ENCODE data around the gene PCDHGB5.
"Not testable (repeated sequence)": the region's sequence is repeated elsewhere in the genome, so short reads cannot be mapped to it uniquely, and the experiment has no call there.

PCDHGB5 gene

GRCh38 chr5:141412854-141413539, 15.2 kb downstream of the PCDHGB5 start, which contains the start of gene PCDHGA10:
TSS of gene PCDHGA10 (plus strand) at chr5:141412987. CDS start at chr5:141413176, 189 bp downstream.
- DNase-seq (ENCODE audit: low read depth): peak; percentile 74

GRCh38 chr5:141413540-141414069, 15.9 kb downstream of the PCDHGB5 start:
- no peak for DNase-seq (ENCODE audit: low read depth)

GRCh38 chr5:141414548-141415274, 17.0 kb downstream of the PCDHGB5 start:
- DNase-seq (ENCODE audit: low read depth): not testable (repeated sequence)

GRCh38 chr5:141415275-141415618, 17.5 kb downstream of the PCDHGB5 start:
- DNase-seq (ENCODE audit: low read depth): not testable (repeated sequence)

- DNase-seq (ENCODE audit: low read depth): peak; percentile 85
These were observed 19.9 kb downstream of the PCDHGB5 start, which contains the start of gene PCDHGB7 for GRCh38 chr5:141417494-141418172. TSS of gene PCDHGB7 (plus strand) at chr5:141417677. CDS start at chr5:141417860, 183 bp downstream.

DNA sequence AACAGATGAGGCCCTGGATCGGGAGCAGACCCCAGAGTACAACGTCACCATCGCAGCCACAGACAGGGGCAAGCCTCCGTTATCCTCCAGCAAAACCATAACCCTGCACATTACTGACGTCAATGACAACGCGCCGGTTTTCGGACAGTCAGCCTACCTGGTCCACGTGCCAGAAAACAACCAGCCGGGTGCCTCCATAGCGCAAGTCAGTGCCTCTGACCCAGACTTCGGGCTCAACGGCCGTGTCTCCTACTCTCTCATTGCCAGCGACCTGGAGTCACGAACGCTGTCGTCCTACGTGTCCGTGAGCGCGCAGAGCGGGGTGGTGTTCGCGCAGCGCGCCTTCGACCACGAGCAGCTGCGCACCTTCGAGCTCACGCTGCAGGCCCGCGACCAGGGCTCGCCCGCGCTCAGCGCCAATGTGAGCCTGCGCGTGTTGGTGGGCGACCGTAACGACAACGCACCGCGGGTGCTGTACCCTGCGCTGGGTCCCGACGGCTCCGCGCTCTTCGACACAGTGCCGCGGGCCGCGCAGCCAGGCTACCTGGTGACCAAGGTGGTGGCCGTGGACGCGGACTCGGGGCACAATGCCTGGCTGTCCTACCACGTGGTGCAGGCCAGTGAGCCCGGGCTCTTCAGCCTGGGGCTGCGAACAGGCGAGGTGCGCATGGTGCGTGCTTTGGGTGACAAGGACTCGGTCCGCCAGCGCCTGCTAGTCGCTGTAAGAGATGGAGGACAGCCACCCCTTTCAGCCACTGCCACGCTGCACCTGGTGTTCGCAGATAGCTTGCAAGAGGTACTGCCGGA, 21.5 kb downstream of the PCDHGB5 start:
- DNase-seq (ENCODE audit: low read depth): no peak

GRCh38 chr5:141420855-141421488, 23.2 kb downstream of the PCDHGB5 start, which contains the start of gene PCDHGA11:
TSS of gene PCDHGA11 (plus strand) at chr5:141421051. CDS start at chr5:141421228, 177 bp downstream.
- peak; percentile 68 for DNase-seq (ENCODE audit: low read depth)

- no peak for DNase-seq (ENCODE audit: low read depth)
These were observed 23.7 kb downstream of the PCDHGB5 start for GRCh38 chr5:141421489-141421855.

GRCh38 chr5:141422742-141423291, 25.1 kb downstream of the PCDHGB5 start:
- DNase-seq (ENCODE audit: low read depth): no peak

DNA sequence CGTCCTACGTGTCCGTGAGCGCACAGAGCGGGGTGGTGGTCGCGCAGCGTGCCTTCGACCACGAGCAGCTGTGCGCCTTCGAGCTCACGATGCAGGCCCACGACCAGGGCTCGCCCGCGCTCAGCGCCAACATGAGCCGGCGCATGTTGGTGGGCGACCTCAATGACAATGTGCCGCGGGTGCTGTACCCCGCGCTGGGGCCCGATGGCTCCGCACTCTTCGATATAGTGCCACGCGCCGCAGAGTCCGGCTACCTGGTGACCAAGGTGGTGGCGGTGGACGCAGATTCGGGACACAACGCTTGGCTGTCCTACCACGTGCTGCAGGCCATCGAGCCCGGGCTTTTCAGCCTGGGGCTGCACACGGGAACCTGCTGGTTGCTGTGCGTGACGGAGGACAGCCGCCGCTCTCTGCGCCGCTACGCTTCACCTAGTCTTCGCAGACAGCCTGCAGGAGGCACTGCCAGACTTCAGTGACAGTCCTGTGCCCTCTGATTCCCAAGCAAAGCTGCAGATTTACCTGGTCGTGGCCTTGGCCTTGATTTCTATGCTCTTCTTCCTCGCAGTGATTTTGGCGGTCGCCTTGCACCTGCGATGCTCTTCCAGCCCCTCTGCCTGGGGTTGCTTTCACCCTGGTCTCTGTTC, 30.2 kb downstream of the PCDHGB5 start:
- DNase-seq (ENCODE audit: low read depth): no peak

DNA sequence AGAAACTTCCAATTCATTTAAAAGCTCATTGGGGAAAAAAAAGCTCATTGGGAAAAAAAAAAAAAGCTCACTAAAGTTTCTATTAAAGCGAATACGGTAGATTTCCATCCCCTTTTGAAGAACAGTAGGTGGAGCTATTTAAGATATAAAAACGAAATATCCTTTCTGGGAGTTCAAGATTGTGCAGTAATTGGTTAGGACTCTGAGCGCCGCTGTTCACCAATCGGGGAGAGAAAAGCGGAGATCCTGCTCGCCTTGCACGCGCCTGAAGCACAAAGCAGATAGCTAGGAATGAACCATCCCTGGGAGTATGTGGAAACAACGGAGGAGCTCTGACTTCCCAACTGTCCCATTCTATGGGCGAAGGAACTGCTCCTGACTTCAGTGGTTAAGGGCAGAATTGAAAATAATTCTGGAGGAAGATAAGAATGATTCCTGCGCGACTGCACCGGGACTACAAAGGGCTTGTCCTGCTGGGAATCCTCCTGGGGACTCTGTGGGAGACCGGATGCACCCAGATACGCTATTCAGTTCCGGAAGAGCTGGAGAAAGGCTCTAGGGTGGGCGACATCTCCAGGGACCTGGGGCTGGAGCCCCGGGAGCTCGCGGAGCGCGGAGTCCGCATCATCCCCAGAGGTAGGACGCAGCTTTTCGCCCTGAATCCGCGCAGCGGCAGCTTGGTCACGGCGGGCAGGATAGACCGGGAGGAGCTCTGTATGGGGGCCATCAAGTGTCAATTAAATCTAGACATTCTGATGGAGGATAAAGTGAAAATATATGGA, 32.8 kb downstream of the PCDHGB5 start, which contains the start of gene PCDHGA12:
TSS of gene PCDHGA12 (plus strand) at position 176 of the 782 bp plus-strand sequence. CDS start at position 429, 253 bp downstream.
- peak; percentile 86 for DNase-seq (ENCODE audit: low read depth)

DNA sequence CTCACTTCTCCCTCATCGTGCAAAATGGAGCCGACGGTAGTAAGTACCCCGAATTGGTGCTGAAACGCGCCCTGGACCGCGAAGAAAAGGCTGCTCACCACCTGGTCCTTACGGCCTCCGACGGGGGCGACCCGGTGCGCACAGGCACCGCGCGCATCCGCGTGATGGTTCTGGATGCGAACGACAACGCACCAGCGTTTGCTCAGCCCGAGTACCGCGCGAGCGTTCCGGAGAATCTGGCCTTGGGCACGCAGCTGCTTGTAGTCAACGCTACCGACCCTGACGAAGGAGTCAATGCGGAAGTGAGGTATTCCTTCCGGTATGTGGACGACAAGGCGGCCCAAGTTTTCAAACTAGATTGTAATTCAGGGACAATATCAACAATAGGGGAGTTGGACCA, 33.5 kb downstream of the PCDHGB5 start:
- DNase-seq (ENCODE audit: low read depth): peak; percentile 34

DNA sequence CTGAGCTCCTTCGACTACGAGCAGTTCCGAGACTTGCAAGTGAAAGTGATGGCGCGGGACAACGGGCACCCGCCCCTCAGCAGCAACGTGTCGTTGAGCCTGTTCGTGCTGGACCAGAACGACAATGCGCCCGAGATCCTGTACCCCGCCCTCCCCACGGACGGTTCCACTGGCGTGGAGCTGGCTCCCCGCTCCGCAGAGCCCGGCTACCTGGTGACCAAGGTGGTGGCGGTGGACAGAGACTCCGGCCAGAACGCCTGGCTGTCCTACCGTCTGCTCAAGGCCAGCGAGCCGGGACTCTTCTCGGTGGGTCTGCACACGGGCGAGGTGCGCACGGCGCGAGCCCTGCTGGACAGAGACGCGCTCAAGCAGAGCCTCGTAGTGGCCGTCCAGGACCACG, 34.6 kb downstream of the PCDHGB5 start:
- DNase-seq (ENCODE audit: low read depth): not testable (repeated sequence)

DNA sequence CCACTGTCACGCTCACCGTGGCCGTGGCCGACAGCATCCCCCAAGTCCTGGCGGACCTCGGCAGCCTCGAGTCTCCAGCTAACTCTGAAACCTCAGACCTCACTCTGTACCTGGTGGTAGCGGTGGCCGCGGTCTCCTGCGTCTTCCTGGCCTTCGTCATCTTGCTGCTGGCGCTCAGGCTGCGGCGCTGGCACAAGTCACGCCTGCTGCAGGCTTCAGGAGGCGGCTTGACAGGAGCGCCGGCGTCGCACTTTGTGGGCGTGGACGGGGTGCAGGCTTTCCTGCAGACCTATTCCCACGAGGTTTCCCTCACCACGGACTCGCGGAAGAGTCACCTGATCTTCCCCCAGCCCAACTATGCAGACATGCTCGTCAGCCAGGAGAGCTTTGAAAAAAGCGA, 35.0 kb downstream of the PCDHGB5 start:
- not testable (repeated sequence) for DNase-seq (ENCODE audit: low read depth)

DNA sequence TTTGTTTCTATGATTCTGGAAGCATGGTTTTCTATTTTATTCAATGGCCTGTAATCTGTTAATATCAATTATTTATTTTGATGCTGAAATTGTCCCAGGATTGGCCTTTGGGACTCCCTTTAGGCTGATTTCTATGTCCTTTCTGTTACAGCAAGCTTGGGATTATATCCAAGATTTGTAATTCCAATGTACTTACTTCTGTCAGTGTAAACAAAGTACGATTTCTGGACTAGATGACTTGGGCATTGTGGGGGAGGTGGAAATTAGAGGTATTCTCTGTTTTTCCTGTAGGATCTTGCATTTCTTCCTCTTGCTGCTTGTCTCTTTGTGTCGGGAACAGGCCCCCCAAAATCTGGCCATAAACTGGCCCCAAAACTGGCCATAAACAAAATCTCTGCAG, 36.3 kb downstream of the PCDHGB5 start:
- DNase-seq (ENCODE audit: low read depth): no peak

DNA sequence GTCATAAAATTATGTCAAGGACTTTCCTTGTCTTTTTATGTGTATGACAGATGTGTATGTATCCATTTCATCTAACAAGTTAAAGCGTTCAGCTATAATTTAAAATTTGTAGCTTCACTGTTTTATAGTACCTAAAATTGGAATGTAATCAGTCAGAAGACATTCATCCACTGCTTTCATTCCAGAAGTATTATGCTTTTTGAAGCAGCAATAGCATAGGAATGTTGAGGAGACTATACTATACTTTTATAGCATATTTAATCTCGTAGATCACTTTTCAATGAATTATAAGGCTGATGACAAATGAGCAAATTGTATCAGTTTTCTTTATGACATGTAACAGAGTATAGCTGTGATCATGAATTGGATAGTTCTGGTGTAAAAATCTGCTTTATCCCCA, 39.5 kb downstream of the PCDHGB5 start:
- DNase-seq (ENCODE audit: low read depth): no peak

- DNase-seq (ENCODE audit: low read depth): no peak
These were observed 41.8 kb downstream of the PCDHGB5 start for GRCh38 chr5:141439411-141440141.

GRCh38 chr5:141440341-141440740, 42.6 kb downstream of the PCDHGB5 start:
- no peak for DNase-seq (ENCODE audit: low read depth)
